Suppressor macrophage treated with lipopolysaccharide for 4 hours (primary cell): ENCODE measurements around the gene SCN5A.

Experiments used
- DNase-seq: peaks from one replicate; pipeline ENCODE4 v3.0.0-alpha.2; 2020

SCN5A gene

DNA sequence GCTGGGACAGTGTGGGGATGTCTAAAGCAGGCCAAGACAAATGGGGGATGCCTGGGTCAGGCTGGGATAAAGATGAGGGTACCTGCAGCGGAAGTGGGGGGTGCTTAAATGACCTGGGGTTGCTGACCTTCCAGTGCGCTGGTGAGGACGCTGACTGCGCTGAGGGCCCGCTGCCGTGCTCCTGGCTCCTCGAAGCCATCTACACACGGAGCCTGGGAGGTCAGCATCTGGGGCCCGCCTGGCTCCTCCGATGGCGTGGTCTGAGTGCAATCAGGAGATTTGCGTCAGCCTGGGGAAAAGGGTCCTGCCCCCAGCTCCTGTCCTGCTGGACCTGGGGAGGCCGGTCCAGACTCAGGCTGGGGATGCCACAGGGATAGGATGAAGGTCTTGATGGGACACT is 50.7 kb downstream of the SCN5A start:
- no peak for DNase-seq

DNA sequence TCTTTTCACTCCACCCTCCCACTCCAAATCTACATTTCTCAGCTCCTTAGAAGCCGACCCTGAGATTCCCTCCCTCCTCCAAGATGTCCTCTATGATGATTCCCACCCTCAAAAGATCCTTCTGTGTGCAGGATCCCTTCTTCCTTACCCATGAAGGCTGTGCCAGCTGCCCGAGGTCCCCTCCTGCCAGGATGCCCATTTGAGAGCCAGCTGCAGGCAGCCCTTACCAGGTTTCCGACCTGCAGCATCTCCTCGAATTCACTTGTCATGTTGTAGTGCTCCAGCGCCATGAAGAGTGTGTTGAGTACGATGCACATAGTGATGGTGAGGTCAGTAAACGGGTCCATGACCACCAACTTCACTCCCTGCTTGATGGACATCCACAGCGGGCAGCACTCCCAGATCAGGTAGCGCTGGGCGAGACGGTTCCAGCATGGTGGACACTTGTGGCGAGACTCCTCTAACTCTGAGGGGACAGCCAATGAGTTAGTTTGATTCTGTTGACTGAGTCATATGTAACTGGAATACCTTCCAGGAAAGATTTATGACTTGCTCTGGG is 51.9 kb downstream of the SCN5A start:
- no peak for DNase-seq

DNA sequence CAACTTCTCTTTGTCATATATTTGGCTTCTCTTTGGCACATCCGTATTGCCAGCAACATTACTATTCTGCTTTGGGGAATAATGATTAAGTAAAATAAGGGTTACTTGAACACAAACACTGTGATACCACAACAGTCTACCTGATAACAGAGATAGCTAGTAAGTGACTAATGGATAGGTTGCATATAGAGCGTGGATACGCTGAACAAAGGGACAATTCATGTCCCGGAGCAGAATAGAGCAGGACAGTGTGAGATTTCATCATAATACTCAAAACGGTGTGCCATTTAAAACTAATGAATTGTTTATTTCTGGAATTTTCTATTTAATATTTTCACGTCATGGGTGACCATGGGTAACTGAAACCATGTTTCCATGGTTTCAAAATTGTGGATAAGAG is 54.1 kb downstream of the SCN5A start:
- DNase-seq, result no peak

DNA sequence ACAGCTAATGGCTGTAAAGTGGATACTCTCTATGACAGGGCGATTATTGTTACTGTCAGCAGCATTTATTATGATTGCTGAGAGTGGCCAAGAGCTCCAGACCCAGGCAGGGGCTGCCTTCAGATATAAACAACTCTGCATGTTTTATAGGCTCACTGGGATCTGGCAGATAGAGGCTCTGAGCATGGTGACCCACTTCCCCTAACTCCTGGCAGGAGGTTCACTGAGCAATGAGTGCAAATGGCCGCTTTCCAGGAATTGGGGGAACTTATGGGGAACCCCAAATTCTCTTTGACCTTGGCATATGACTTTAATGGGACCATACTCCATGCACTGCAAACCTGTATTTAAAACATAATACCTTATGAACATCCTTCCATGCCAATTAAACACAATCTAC is 59.0 kb downstream of the SCN5A start:
- no peak for DNase-seq

DNA sequence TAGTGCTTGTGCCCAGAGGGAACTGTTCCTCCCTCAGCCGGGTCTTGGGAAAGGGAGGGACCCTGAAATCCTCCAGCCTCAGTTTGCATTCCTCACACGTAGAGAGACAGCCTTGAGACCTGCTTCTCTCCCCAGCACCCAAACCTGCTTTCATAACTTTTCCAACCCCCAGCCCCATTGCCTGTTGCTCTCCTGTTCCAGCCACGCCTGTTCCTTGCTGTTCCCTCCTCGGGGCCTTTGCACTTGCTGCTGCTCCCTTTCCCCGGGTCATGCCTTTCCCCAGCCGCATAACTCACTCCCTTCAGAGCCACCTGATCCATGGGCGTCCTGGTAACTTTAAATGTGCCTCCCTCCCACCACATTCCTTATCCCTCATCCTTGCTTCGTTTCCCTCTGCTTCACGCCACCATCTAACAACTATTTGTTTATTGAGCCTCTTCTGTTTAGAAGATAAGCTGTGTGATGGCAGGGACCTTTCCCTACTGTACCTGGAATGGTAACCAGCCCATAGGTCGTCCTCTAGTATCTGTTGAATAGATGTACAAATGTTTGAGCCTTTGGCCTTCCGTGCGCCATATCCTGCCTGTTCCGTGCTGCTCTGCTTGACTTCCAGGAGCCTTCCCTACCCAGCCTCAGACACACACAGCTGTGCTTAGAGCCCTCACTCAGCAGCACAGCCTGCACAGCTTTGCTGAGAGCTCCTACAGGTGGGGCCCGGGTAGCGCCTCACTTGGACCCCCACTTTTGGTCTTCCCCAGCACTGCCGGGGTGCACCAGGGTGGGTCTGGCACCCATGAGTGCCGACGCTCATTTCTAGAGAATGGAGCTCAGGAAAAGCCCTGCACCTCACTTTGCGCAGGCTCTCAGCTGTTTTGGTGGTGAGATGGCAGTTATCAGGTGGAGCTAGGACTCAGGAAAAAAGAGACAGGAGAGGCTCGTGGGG is 60.2 kb downstream of the SCN5A start:
- DNase-seq, result no peak

DNA sequence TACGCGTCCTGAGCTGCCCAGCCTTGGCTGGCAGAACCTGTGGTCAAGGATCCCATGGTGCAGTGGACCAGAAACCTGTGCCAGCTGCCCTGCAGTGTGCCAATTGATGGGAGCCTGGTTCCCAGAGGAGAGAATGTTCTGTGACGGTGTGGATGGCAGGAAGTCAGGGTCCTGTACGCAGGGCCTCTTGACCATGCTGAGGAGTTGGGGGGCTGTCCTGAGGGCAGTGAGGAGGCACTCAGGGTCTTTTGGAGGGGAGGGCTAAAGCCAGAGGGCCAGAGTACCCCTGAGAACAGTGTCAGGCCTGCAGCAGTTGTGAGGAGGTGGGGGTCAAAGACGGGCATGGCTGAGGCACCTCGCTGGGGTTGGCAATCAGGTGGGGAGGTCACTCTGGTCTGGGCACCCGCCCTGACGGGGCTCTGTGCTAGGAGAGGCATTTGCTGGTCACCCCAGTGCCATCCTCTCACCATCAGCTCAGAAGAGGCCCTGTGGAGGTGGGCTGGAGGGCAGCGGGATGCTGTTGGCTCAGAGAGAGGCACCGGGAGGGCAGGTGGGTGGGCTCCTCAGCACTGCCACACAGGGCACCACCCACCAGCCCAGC is 61.0 kb downstream of the SCN5A start:
- no peak for DNase-seq

DNA sequence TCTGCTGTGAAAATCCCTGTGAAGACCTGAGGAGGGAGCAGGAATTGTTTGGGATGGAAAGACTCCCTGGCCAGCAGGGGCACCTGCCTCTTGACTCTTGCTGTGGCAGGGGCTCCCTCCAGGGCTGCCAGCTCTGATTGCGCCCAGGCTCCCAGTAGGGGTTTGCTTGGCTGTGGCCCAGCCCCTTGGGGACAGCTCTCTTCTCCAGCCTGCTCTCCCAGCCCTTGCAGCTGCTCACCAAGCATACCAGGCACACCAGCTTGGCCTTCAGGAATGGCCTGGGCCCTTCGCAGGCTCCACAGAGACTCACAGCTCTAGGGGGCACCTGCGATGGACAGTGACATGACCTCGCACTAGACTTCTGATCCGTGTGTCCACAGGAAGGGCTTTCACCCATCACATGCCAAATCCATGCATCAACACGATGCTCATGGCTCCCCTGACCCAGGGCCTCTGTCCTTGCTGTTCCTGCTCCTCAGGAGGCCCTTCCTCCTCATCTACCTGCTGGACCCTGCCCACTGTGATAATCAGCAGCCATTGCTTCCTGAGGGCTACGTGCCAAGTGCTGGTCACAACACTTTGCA is 61.8 kb downstream of the SCN5A start:
- no peak for DNase-seq

DNA sequence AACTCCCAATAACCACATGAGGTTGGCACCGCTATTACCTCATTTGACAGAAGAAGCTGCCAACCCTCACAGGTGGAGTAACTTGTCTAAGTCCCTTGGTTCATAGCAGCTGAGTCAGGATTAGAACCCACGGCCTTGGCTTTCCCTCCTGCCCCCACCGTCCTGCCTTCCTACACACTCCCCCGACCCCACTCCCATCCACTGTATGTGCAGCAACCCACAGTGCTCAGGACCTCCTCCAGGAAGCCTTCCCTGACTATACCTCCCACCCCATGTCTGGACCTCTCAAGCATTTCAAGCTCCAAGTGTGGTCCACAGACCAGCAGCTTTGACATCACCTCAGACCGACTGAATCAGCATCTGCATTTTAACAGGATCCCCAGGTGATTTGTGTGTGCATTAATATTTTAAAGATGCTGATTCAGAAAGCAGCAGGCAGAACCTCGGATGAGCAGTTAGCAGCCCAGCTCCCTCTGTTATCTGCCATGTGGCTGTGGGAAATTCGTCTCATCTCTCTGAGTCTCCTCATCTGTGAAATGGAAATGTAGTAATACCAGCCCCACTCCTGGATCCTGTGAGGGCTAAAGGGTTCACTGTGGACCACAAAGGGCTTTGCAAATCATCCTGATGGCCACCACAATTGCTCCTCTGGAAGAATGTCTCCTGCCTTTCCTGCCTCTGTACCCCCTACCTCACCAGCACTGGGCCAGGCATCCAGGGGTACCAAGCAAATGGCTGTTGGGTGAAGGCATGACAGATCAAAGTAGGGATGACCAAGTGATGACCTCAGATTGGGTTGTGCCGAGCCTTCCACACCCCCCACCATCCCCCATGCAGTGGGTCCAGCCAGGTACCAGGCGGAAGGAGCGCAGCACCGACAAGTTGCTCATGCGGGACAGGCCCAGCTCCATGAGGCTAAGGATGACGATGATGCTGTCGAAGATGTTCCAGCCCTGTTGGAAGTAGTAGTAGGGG is 62.7 kb downstream of the SCN5A start:
- DNase-seq, result no peak

DNA sequence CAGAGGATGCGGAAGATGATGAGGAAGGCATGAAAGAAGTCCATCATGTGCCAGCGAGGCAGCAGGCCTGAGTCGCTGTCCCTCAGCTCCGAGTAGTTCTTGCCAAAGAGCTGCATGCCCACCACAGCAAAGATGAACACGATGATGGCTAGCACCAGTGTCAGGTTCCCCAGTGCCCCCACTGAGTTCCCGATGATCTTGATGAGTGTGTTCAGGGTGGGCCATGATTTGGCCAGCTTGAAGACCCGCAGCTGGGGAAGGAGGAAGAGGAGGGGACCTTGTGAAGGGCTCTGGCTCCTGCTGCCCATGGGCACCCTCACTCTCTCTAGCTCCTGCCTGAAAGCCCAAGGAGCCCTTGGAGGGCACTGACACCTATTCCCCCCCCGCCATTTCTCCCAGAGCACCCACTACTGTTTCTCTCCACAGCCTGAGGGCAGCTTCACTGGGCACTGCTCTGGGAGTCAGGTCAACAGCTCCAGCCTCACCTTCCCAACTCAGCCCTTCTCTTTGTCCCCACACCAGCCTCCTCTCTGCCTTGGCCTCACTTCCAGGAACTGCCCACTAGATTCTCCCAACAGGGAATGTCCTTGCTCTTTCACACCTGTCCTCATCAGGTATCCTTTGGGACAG is 63.6 kb downstream of the SCN5A start:
- DNase-seq, result no peak

DNA sequence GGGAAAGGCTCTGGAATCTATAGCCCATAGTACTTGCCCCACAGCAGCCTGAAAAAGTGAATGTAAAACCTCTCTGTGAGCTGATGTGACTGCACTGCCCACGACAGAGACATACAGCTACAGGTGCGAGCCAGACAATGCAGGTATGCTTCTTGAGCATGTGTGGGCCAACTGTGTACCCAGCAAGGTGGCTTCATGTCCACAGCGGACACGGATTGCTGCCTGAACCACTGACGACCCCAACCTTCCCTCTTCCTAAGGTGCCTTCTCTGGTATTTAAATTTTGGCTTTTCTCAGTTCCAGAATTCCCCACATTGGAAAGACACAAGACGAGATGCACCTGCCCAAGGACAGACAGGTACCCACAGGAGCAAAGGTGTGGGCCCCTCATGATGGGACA is 65.8 kb downstream of the SCN5A start:
- no peak for DNase-seq

DNA sequence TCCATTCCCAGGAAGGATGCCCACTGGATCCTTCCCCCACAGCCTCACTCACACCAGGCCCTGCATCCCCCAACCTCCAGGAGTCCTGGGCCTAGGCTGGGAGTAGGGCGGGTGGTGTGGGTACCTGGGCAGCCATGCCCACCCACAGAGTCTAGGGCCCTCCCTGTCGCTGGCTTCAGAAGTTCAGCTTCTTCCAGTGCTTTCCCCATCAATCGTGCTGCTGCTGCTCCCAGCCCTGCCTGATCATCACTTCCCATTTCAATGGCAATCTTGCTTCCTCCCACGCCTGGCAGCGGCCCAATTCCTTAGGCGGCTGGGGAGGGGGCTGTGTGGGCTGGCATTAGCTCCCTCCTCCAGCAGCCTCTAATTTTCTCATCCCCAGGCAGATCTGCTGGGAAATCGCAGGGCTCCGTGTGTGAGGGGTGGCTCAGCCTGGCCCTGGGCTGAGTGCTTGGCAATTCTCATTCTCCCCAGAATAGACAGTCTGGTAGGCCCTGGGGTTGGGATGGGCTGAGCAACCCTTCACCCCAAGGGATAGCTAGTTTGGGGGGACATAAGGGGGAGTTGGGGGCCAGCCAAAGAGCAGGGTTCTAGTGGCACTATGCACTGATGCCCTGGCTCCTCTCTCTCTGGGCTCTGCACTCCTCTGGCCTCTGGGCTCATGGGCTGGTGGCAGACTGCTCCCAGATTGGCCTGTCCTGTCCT is 66.4 kb downstream of the SCN5A start:
- peak; percentile 7 for DNase-seq

DNA sequence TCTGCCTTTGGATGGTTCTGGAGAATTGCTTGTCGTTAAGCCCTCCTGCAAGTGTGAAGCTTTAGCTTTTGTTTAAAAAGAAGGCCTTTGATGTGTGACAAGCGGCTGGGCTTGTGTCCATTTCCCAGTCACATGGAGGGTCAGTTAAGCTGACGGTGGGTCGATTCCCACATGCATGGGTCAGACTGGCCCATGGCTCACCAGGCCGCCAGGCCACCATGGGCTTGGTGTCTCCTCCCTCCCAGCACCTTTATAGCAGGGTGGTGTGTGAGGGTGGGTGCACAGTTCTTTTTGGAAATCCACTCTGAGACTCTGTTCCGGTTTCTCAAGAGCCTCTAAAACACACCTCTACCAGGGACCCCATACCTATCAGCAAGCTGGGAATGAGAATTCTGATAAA is 67.2 kb downstream of the SCN5A start:
- DNase-seq, result no peak

DNA sequence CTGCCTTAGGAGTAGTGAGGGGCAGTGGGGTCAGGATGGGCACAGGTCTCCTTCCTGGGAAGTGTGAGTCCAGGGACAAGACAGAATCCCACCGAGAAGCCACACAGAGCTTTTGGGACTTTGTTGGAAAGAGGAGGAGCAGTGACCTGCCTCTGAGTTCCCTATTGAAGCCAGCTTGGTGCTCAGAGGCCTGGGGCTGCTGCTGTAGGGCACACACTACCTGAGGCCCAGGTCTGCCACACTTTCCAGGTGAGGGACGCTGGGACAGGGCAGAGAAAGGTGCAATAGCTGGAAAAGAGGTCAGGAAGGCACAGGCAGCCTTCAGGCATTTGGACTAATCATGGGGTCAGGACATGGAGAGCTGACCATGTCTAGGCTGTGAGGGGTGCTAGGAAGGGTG is 67.7 kb downstream of the SCN5A start:
- no peak for DNase-seq

DNA sequence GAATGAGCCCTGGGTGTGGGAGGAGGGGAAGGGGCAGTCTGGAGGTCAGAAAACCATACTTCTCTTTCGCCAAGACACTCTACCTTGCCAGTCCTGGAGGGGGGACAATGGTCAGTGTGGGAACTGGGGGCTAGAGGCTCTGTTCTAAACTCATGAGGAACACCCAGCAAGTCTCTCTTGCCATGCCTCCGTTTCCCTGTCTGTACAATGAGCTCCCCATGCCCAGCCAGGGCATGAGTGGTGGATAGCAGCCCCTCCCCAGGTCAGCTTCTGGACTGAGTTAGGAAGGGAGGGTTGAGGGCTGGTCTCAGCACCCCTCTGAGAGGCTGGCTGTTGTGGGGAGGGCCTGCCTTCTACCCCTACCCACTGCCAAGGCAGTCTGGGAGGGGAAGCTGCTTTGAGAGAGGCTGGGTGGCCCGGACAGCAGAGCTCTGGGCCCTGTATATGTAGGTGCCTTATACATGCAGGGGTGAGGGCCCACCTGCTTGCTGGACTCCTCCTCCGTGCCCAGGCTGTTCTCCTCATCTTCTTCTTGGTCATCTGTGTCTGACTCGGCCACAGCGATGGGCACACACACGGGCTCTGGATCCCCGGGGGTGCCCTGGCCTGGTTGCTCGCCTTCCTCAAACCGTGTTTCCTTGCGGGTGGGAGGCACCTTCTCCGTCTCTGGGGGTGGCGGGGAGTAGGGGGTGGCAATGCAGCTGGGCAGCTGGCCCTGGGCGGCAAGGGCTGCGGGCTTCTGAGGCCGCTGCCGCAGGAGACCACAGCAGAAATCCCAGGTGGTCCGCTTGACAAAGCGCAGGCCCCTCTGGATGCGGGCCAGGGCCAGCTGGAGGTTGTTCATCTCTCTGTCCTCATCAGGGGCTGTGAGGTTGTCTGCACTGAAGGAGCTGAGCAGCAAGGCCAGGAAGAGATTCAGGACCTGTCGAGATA is 68.8 kb downstream of the SCN5A start:
- no peak for DNase-seq

DNA sequence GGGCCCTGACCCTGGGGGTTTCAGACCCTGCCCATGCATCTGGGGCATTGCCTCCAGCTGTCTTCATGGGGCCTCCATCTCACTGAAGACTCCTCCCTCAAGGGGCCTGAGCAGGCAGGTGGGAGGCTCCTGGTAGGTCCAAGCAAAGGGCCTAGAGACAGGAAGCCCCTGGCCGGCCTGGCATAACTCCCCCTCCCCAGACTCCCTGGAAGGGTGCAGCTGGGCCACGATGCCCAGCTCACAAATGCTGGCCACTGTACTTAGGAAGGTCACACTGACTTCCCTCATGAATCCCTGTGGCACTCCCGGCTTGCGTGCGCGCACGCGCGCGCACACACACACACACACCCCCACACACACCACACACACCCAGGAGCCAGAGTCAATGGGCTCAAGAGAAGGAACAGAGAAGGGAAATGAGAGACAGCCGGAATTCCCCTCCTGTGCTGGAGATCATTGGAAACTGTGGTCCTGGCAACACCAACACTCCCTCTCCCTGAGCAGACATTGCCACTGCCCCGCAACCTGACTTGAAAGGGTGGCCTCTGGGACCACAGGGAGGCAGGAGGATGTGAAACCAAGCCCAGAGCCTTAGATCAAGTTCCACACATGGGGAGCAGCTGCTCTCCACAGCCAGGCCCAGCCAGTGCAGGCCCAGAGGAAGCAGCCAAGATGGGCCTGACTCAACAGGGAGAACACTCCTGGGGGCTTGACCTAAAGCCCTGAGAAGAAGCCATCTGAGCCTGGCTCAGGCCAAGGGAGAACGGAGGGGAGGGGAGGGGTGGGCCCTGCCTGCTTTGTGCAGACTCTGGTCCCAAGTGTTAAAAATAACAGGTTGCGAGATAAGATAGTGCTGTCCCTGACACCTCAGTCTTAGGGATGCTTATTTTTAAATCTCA is 69.7 kb downstream of the SCN5A start:
- DNase-seq, result peak; percentile 48

DNA sequence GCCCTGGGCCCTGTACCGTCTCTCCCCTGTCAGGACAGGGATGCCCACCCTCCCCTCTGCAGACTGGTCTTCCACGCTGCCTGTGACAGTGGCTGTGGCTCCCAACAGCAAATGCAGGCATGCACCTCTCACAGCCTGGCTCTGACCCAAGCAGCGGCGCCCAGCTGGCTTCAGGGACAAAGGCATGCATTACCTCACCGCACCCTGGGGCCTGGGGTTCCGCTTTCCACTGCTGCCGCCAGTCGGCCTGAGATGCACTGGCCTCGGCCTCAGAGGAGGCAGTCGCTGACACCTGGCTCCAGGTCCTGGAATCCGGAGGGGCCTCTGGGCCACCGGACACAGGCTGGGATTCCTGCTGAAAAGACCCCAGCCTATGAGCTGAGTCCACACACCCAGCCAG is 70.3 kb downstream of the SCN5A start:
- no peak for DNase-seq

DNA sequence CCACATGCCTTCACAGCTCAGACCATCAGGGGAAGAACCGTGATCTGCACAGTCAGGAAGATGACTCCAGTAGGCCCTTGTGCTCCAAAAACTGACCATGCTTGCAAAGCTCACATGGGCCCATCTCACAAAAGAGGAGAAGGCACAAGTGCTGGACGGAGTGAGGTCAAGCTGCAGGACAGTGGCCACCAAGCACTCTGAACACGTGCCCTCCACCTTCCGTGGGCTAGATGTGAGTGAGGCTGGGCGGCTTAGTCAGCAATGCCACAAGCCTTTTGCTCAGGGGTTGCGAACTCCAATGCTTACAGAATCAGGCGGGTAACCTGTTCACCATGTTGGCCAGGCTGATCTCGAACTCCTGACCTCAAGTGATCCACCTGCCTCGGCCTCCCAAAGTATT is 70.9 kb downstream of the SCN5A start:
- no peak for DNase-seq

DNA sequence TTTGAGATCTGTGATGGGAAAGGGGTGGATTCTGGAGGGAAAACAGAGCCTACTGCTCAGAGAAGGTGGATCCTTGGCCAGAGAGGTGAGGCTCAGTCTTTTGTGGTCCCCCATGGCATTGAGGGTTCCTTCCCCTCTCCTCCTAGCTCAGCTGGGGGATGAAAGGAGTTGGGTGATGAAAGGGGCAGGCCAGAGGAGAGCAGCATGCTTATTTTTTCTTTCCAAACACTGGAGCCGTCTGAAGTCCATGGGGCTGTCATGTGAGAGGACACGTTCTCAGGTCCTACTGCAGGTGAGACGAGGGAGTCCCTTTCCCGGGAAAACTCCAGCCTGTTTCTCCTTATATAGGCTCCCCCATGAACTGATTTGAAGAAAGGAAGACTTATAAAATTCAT is 71.4 kb downstream of the SCN5A start:
- no peak for DNase-seq

DNA sequence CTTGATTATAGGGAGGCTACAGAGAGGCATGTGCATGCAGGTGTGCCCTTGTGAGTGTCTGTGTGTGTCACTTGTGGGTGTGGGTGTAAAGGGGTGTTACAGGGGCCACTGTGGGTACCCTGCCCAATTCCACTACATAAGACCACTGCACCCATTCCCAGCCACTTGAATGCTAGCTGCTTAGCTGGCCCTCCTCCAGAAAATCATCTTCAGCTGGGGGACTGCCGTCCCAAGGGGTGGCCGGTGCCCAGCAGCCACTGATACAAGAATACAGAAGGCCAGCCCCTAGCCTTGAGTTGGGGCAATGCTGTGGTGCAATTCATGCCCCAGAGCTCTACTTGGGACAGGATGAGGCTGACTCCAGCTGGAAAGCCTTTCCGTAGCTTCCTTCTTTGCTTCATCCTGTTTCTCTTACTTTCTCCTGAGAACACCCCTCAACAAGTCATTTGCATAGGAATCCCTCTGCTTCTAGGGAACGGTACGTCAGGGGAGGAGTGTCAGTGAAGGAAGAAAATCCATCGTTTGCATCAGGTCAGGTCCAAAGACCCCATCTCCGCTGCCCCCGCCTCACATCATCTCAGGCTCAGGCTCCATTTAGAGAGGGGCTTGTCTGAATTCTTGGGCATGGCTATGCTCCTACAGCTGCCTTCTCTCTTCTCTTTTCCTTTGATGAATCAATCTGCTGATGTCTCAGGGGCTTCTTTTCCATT is 72.0 kb downstream of the SCN5A start:
- no peak for DNase-seq
